HepG2 (cell line): ENCODE measurements around the gene PGA3. TPM values are rescaled to one million over a fixed set of nuclear protein-coding genes. Genes with fewer than 3 reads are reported as not detected.

Experiments used
- BRD4 ChIP-seq: sonication (generic); formaldehyde crosslinking; IDR thresholded peaks from 2 replicates; pipeline ENCODE4 v1.4.0; 2020; ENCODE audit warnings: missing genetic modification reagents
- EEA1 ChIP-seq: sonication (generic); formaldehyde crosslinking; IDR thresholded peaks from 2 replicates; pipeline ENCODE4 v1.5.1; 2020; ENCODE audit warnings: mild to moderate bottlenecking, missing genetic modification reagents, borderline replicate concordance
- HNRNPLL ChIP-seq: fragments of 200-400 bp; formaldehyde crosslinking; IDR thresholded peaks from 2 replicates; pipeline ENCODE4 v1.6.1; 2017; ENCODE audit warnings: mild to moderate bottlenecking, low read depth, low read length; ENCODE audit not compliant: poor library complexity, severe bottlenecking
- HOXA5 ChIP-seq: sonication (generic); formaldehyde crosslinking; IDR thresholded peaks from 2 replicates; pipeline ENCODE4 v1.4.0; 2020; ENCODE audit warnings: missing genetic modification reagents
- KDM3A ChIP-seq: IDR thresholded peaks from 2 replicates; pipeline ENCODE4 v1.6.1; 2018; ENCODE audit warnings: low read depth, missing compliant biosample characterization
- MZF1 ChIP-seq: sonication (generic); formaldehyde crosslinking; IDR thresholded peaks from 2 replicates; pipeline ENCODE4 v1.8.1; 2023; ENCODE audit warnings: mild to moderate bottlenecking, missing genetic modification reagents, borderline replicate concordance
- SALL1 ChIP-seq: sonication (generic); formaldehyde crosslinking; IDR thresholded peaks from 2 replicates; pipeline ENCODE4 v1.8.0; 2022; ENCODE audit warnings: mild to moderate bottlenecking, missing genetic modification reagents
- ZBTB37 ChIP-seq: sonication (generic); formaldehyde crosslinking; IDR thresholded peaks from 2 replicates; pipeline ENCODE4 v1.4.0; 2020; ENCODE audit warnings: mild to moderate bottlenecking, missing genetic modification reagents
- ZBTB7A ChIP-seq: sonication (generic); formaldehyde crosslinking; IDR thresholded peaks from 2 replicates; pipeline ENCODE4 v1.8.0; 2022; ENCODE audit warnings: mild to moderate bottlenecking, missing genetic modification reagents
- ZHX1 ChIP-seq: sonication (generic); formaldehyde crosslinking; IDR thresholded peaks from 2 replicates; pipeline ENCODE4 v1.8.1; 2022; ENCODE audit warnings: low read depth, mild to moderate bottlenecking, missing genetic modification reagents
- ZIK1 ChIP-seq: sonication (generic); formaldehyde crosslinking; IDR thresholded peaks from 2 replicates; pipeline ENCODE4 v1.5.0; 2020; ENCODE audit warnings: mild to moderate bottlenecking, low read depth, missing genetic modification reagents, borderline replicate concordance
- ZNF234 ChIP-seq: sonication (generic); formaldehyde crosslinking; conservative IDR thresholded peaks from 2 replicates; pipeline ENCODE4 v1.5.1; 2020; ENCODE audit warnings: mild to moderate bottlenecking, missing genetic modification reagents
- ZNF253 ChIP-seq: sonication (generic); formaldehyde crosslinking; IDR thresholded peaks from 2 replicates; pipeline ENCODE4 v1.8.0; 2022; ENCODE audit warnings: mild to moderate bottlenecking, missing genetic modification reagents, borderline replicate concordance
- ZNF281 ChIP-seq: sonication (generic); formaldehyde crosslinking; IDR thresholded peaks from 2 replicates; pipeline ENCODE4 v1.4.0; 2020; ENCODE audit warnings: missing genetic modification reagents, borderline replicate concordance
- ZNF446 ChIP-seq: sonication (generic); formaldehyde crosslinking; IDR thresholded peaks from 2 replicates; pipeline ENCODE4 v1.5.0; 2020; ENCODE audit warnings: mild to moderate bottlenecking, missing genetic modification reagents
- ZNF574 ChIP-seq: sonication (generic); formaldehyde crosslinking; IDR thresholded peaks from 2 replicates; pipeline ENCODE4 v1.4.0; 2020; ENCODE audit warnings: missing genetic modification reagents
- ZNF652 ChIP-seq: IDR thresholded peaks from 2 replicates; pipeline ENCODE4 v1.6.1; 2016; ENCODE audit warnings: low read depth, borderline replicate concordance
- ZNF746 ChIP-seq: sonication (generic); formaldehyde crosslinking; IDR thresholded peaks from 2 replicates; pipeline ENCODE4 v1.8.0; 2022; ENCODE audit warnings: mild to moderate bottlenecking, missing genetic modification reagents
- polyA plus RNA-seq, 8 experiments: library from polyadenylated mRNA; depleted of rRNA in 3 of 8; stranded (reverse) in 7 of 8; unstranded in 1 of 8; fragments of >200 nt; fragmentation: Illumina TruSeq in 4 of 8; extraction: Trizol in 4 of 8; gene quantifications; 2 replicates each; pipeline versions ENCODE4 v1.2.1 to v1.2.3, GENCODE V29; 2011 to 2016; ENCODE audit warnings: low read depth in 4 of 8, missing spikeins in 1 of 8, mixed read lengths in 1 of 8; ENCODE audit not compliant: insufficient read depth in 1 of 8
- total RNA-seq, 5 experiments: library from RNA; depleted of rRNA; stranded (reverse); fragments of >200 nt; fragmentation: Illumina TruSeq; extraction: Trizol; gene quantifications; 2 replicates each; pipeline ENCODE4 v1.2.3, GENCODE V29; 2016; ENCODE audit warnings: low read depth in 1 of 5

Gene PGA3
- total and polyA plus RNA-seq, 2 of the 13 experiments (the other 11 are each of a cell fraction or from before 2014, with no cell fraction given) = not detected

- TF ChIP-seq BRD4 (CRISPR knock-in tag) (no peak; the same call in 1 of the 2 replicates), MZF1 (no peak), EEA1 (CRISPR knock-in tag) (peak; percentile 77; the same call in 1 of the 2 replicates), ZNF253 (CRISPR knock-in tag) (0 out of 2 replicates have a peak, but pooled peaks have one; percentile 21), ZNF234 (CRISPR knock-in tag) (no peak), ZBTB37 (CRISPR knock-in tag) (no peak), HNRNPLL (peak; percentile 56), ZNF281 (CRISPR knock-in tag) (0 out of 2 replicates have a peak, but pooled peaks have one; percentile 20), ZIK1 (CRISPR knock-in tag) (peak; percentile 34; the same call in 1 of the 2 replicates), ZHX1 (CRISPR knock-in tag) (no peak), SALL1 (CRISPR knock-in tag) (peak; percentile 25; the same call in 1 of the 2 replicates), ZNF446 (CRISPR knock-in tag) (peak; percentile 79; the same call in 1 of the 2 replicates), KDM3A (CRISPR knock-in tag) (0 out of 2 replicates have a peak, but pooled peaks have one; percentile 16), HOXA5 (CRISPR knock-in tag) (0 out of 2 replicates have a peak, but pooled peaks have one; percentile 10), ZBTB7A (peak; percentile 78), ZNF652 (CRISPR knock-in tag) (peak; percentile 21; the same call in 1 of the 2 replicates), ZNF746 (CRISPR knock-in tag) (peak; percentile 16; the same call in 1 of the 2 replicates), ZNF574 (CRISPR knock-in tag) (peak; percentile 59)
Observed at GRCh38 chr11:61161190-61162091, 41.9 kb upstream of the PGA3 start, which contains the start of gene VPS37C (continued).
